GM21526 (cell line): ENCODE data around the gene RTF1.
"Not testable (repeated sequence)": the region's sequence is repeated elsewhere in the genome, so short reads cannot be mapped to it uniquely, and the experiment has no call there.

Experiments used
- ATAC-seq: cut with Tn5 transposase; IDR thresholded peaks from one replicate; pipeline ENCODE4 v1.9.1; 2021; ENCODE audit warnings: moderate library complexity; ENCODE audit not compliant: unreplicated experiment, low FRiP score

The RTF1 gene

GRCh38 chr15:41416742-41417417 lies at the start of gene RTF1:
Gene RTF1 (plus strand): TSS chr15:41417095. CDS start chr15:41417116, 21 bp downstream.
- peak; percentile 61 for ATAC-seq

- ATAC-seq: no peak
Observed at GRCh38 chr15:41367418-41367817, 49.5 kb upstream of the RTF1 start.

- no peak for ATAC-seq
Observed at GRCh38 chr15:41377978-41378377, 38.9 kb upstream of the RTF1 start.

- not testable (repeated sequence) for ATAC-seq
Observed at GRCh38 chr15:41383974-41384749, 32.7 kb upstream of the RTF1 start.

- no peak for ATAC-seq
Observed at GRCh38 chr15:41387646-41388045, 29.2 kb upstream of the RTF1 start.

- ATAC-seq: no peak
Observed at GRCh38 chr15:41392659-41393058, 24.2 kb upstream of the RTF1 start.

- ATAC-seq: no peak
Observed at GRCh38 chr15:41394924-41395323, 22.0 kb upstream of the RTF1 start.

GRCh38 chr15:41396111-41396510 lies 20.8 kb upstream of the RTF1 start:
- no peak for ATAC-seq

- no peak for ATAC-seq
Observed at GRCh38 chr15:41401904-41402267, 15.0 kb upstream of the RTF1 start.

- no peak for ATAC-seq
Observed at GRCh38 chr15:41407341-41407740, 9.6 kb upstream of the RTF1 start.

GRCh38 chr15:41408234-41408641 lies 8.7 kb upstream of the RTF1 start:
- no peak for ATAC-seq

GRCh38 chr15:41411031-41411430 lies 5.9 kb upstream of the RTF1 start:
- no peak for ATAC-seq

GRCh38 chr15:41411441-41411840 lies 5.5 kb upstream of the RTF1 start:
- ATAC-seq: no peak

GRCh38 chr15:41416128-41416741 lies 660 bp upstream of the RTF1 start:
- peak; percentile 9 for ATAC-seq

GRCh38 chr15:41417418-41418195 lies 712 bp downstream of the RTF1 start:
- ATAC-seq: peak; percentile 42

GRCh38 chr15:41423979-41424659 lies 7.2 kb downstream of the RTF1 start:
- ATAC-seq: peak; percentile 60

- ATAC-seq: no peak
Observed at GRCh38 chr15:41424809-41425208, 7.9 kb downstream of the RTF1 start.

GRCh38 chr15:41425907-41426306 lies 9.0 kb downstream of the RTF1 start:
- ATAC-seq: not testable (repeated sequence)

- ATAC-seq: no peak
Observed at GRCh38 chr15:41429003-41429890, 12.4 kb downstream of the RTF1 start.
